Hepatocyte (in vitro differentiated cells): ENCODE data around the gene LST1. TPM values are rescaled to one million over a fixed set of nuclear protein-coding genes. Genes with fewer than 3 reads are reported as not detected.

Experiments
- DNase-seq: peaks from one replicate; pipeline ENCODE4 v3.0.0-alpha.2; 2016; ENCODE audit warnings: low spot score
- H2AFZ ChIP-seq: fragments of 200-600 bp; sonication (generic); 2 replicates; pipeline ENCODE4 v1.6.0; 2016; ENCODE audit warnings: antibody characterized with exemption, mild to moderate bottlenecking
- H3K27ac ChIP-seq: fragments of 200-600 bp; sonication (generic); 2 replicates; pipeline ENCODE4 v1.5.1; 2016; ENCODE audit warnings: mild to moderate bottlenecking
- H3K27me3 ChIP-seq: fragments of 200-600 bp; sonication (generic); 2 replicates; pipeline ENCODE4 v1.6.1; 2016
- H3K36me3 ChIP-seq: fragments of 200-600 bp; sonication (generic); replicated peaks from 2 replicates; pipeline ENCODE4 v1.5.1; 2016; ENCODE audit warnings: low read depth; ENCODE audit not compliant: insufficient read depth
- H3K4me1 ChIP-seq: fragments of 200-600 bp; sonication (generic); 2 replicates; pipeline ENCODE4 v1.5.1; 2016; ENCODE audit warnings: mild to moderate bottlenecking, moderate library complexity; ENCODE audit not compliant: insufficient read depth
- H3K4me2 ChIP-seq: fragments of 200-600 bp; sonication (generic); 2 replicates; pipeline ENCODE4 v1.6.0; 2016
- H3K4me3 ChIP-seq: fragments of 200-600 bp; sonication (generic); 2 replicates; pipeline ENCODE4 v1.5.1; 2016; ENCODE audit warnings: mild to moderate bottlenecking
- H3K79me2 ChIP-seq: fragments of 200-600 bp; sonication (generic); 2 replicates; pipeline ENCODE4 v1.6.0; 2017; ENCODE audit warnings: mild to moderate bottlenecking
- H3K9me2 ChIP-seq: fragments of 200-600 bp; sonication (generic); replicated peaks from 2 replicates; pipeline ENCODE4 v1.6.0; 2017; ENCODE audit warnings: mild to moderate bottlenecking; ENCODE audit not compliant: insufficient read depth
- H3K9me3 ChIP-seq: fragments of 200-600 bp; sonication (generic); 2 replicates; pipeline ENCODE4 v1.5.1; 2016; ENCODE audit warnings: low read depth, mild to moderate bottlenecking
- H4K20me1 ChIP-seq: fragments of 200-600 bp; sonication (generic); 2 replicates; pipeline ENCODE4 v1.6.0; 2016; ENCODE audit warnings: mild to moderate bottlenecking; ENCODE audit not compliant: insufficient read depth, poor library complexity, severe bottlenecking
- EZH2 ChIP-seq: fragments of 200-600 bp; sonication (generic); IDR thresholded peaks from 2 replicates; pipeline ENCODE4 v1.6.1; 2016; ENCODE audit warnings: antibody characterized with exemption, mild to moderate bottlenecking, borderline replicate concordance
- EZH2phosphoT487 ChIP-seq: fragments of 200-600 bp; sonication (generic); IDR thresholded peaks from one replicate; pipeline ENCODE4 v1.6.1; 2018; ENCODE audit warnings: antibody characterized with exemption, mild to moderate bottlenecking, low read depth, moderate library complexity; ENCODE audit not compliant: unreplicated experiment, severe bottlenecking
- WGBS: methylation state at CpG from one replicate; pipeline ENCODE4 v1.1.6; 2016; ENCODE audit warnings: low lambda C conversion rate; ENCODE audit errors: missing lambda C conversion rate; 5-methylcytosine and 5-hydroxymethylcytosine counted together
- polyA plus RNA-seq: library from polyadenylated mRNA; unstranded; fragments of >200 nt; fragmentation: Nextera tagmentation; extraction: Ambion mirVana; gene quantifications from 2 replicates; pipeline ENCODE4 v1.2.1, GENCODE V29; 2016
- total RNA-seq: library from RNA; depleted of rRNA; stranded (reverse); fragments of >200 nt; gene quantifications from 2 replicates; pipeline ENCODE4 v1.2.3, GENCODE V29; 2014
- TF ChIP-seq, protein P1 (sequence below): fragments of 200-600 bp; sonication (generic); IDR thresholded peaks from 2 replicates; pipeline ENCODE4 v1.5.1; 2016; ENCODE audit warnings: antibody characterized with exemption, mild to moderate bottlenecking; ENCODE audit not compliant: poor library complexity

Gene LST1
- total RNA-seq (not detected in 2 replicates), polyA plus RNA-seq (1.5 and 2.4 TPM in 2 replicates)

DNA sequence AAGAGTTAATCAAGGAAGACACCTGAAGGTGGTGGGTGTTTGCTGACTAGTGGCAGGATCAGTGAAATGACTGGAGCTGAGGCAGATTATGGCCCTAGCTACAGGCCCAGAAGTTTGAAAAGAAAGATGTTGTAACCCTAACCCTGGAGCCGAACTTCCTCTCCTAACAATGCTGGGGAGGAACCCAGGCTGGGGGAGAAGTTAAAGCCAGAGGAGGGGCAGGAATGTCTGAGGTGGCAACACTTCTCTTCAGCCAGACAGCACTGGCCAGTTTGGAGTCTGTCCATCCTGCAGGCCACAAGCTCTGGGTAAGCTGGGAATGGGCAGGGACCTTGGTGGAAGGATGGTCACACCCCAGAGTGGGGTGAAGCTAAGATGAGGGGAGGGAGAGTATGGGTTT is at the start of gene LST1:
LST1 (plus strand) TSS at position 270 of the 400 bp plus-strand sequence. CDS start 1,023 bp downstream, outside the sequence.
- Histone ChIP-seq H3K4me2 (no peak within 1 kb of the TSS), H3K27me3 (no peaks in the 10 kb centered on the region), H2AFZ (no peak within 1 kb of the TSS), H4K20me1 (no peaks in the 10 kb centered on the region), H3K4me1 (no peaks in the 10 kb centered on the region), H3K4me3 (no peak within 1 kb of the TSS), H3K36me3 (no peaks in the 10 kb centered on the region), H3K27ac (no peak within 1 kb of the TSS), H3K9me3 (no peaks in the 10 kb centered on the region), H3K79me2 (no peaks in the 10 kb centered on the region), H3K9me2 (no peaks in the 10 kb centered on the region)
- WGBS: 100% methylated on average over 1 of the region's 1 CpG
- DNase-seq: no peak
- TF ChIP-seq EZH2: no peak
- no peak for TF ChIP-seq EZH2phosphoT487
- TF ChIP-seq, protein P1, sequence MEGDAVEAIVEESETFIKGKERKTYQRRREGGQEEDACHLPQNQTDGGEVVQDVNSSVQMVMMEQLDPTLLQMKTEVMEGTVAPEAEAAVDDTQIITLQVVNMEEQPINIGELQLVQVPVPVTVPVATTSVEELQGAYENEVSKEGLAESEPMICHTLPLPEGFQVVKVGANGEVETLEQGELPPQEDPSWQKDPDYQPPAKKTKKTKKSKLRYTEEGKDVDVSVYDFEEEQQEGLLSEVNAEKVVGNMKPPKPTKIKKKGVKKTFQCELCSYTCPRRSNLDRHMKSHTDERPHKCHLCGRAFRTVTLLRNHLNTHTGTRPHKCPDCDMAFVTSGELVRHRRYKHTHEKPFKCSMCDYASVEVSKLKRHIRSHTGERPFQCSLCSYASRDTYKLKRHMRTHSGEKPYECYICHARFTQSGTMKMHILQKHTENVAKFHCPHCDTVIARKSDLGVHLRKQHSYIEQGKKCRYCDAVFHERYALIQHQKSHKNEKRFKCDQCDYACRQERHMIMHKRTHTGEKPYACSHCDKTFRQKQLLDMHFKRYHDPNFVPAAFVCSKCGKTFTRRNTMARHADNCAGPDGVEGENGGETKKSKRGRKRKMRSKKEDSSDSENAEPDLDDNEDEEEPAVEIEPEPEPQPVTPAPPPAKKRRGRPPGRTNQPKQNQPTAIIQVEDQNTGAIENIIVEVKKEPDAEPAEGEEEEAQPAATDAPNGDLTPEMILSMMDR: no peak

DNA sequence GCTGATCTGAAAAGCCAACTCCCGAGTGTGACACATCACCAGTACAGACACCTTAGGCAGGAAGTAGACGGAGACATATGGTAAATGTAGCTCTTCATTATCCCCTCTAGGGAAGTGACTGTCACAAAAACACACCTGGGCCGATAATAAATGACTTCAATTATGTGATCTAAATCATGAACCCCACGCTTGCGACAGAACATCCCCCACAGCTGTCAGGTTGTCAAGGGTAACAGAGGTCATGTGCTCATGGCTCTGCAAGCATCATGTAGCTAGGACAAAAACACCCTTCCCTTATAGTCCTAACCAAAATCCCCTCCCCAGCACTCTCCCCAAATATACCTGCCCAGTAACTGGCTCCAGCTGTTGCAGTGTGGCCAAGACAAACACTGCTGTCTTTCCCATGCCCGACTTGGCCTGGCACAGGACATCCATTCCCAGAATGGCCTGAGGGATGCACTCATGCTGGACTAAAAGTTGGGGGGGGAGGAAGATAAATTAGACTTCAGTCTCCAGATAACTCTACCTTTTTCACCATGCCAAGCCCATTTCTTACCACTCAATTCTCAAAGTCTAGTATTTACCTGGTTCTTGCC is 47.2 kb upstream of the LST1 start:
- 86% methylated on average over 6 of the region's 6 CpGs for WGBS
- Histone ChIP-seq H3K36me3 (peaks cover 8% of the 10 kb centered on the region), H3K27ac (no peak overlapping the region)

DNA sequence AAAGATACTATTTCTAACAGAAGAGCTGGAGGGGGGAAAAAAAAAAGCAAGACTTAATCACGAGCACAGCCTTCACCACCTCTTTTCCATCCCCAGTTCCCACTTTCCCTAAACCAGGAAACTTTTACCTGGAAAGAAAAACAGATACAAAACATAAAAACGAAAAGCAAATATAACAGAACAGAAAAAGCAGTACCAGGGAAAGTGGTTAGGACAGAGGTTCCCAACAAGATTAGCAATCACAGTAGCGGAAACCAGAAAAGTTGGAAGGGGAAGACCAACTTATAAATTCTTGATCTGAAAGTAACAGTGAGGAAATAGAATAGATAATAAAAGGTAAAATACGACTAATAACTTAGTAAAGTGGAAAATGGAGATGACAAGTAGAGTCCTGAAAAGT is 45.4 kb upstream of the LST1 start:
- Histone ChIP-seq H3K4me3 (peak overlapping the region; percentile 56), H4K20me1 (peaks cover 55% of the 10 kb centered on the region), H3K4me2 (peak overlapping the region; percentile 86), H3K9me3 (no peaks in the 10 kb centered on the region), H2AFZ (no peak overlapping the region), H3K27me3 (no peaks in the 10 kb centered on the region), H3K4me1 (peaks cover 19% of the 10 kb centered on the region), H3K36me3 (peaks cover 7% of the 10 kb centered on the region), H3K9me2 (no peaks in the 10 kb centered on the region), H3K27ac (peak overlapping the region; percentile 99), H3K79me2 (peaks cover 73% of the 10 kb centered on the region)
- TF ChIP-seq EZH2 (no peak), EZH2phosphoT487 (no peak)
- TF ChIP-seq, protein P1: no peak
- WGBS: 7% methylated on average over 4 of the region's 4 CpGs
- no peak for DNase-seq

More for the DNA sequence above, 47.2 kb upstream of the LST1 start:
- DNase-seq: no peak
- Histone ChIP-seq H3K9me3 (no peaks in the 10 kb centered on the region), H3K4me1 (peaks cover 19% of the 10 kb centered on the region), H3K4me2 (peak overlapping the region; percentile 86), H3K79me2 (peaks cover 89% of the 10 kb centered on the region), H3K4me3 (peak overlapping the region; percentile 56), H2AFZ (no peak overlapping the region), H4K20me1 (peaks cover 73% of the 10 kb centered on the region), H3K27me3 (no peaks in the 10 kb centered on the region), H3K9me2 (no peaks in the 10 kb centered on the region)
- TF ChIP-seq, protein P1: no peak
- TF ChIP-seq EZH2phosphoT487: no peak
- TF ChIP-seq EZH2: no peak
